ENCODE data around the gene ABCC1. TPM values are rescaled to one million over a fixed set of nuclear protein-coding genes. Genes with fewer than 3 reads are reported as not detected.

The ABCC1 gene
- total and polyA plus RNA-seq, 2 experiments from 2014 or later, result 7.0 to 9.3 TPM

- Histone ChIP-seq H3K9me3 (ENCODE audit: low read depth) (no peaks in the 10 kb centered on the region), H3K36me3 (replicated peaks; ENCODE audit: insufficient read depth, low read depth) (no peaks in the 10 kb centered on the region), H3K27me3 (no peaks in the 10 kb centered on the region), H3K4me3 (no peak overlapping the region), H4K20me1 (ENCODE audit: insufficient read depth, poor library complexity, severe bottlenecking) (no peaks in the 10 kb centered on the region), H3K9me2 (replicated peaks; ENCODE audit: insufficient read depth) (no peaks in the 10 kb centered on the region), H3K27ac (no peak overlapping the region), H2AFZ (no peak overlapping the region), H3K4me2 (no peak overlapping the region), H3K4me1 (ENCODE audit: insufficient read depth) (no peaks in the 10 kb centered on the region), H3K79me2 (no peaks in the 10 kb centered on the region)
- TF ChIP-seq EZH2phosphoT487 (IDR thresholded peaks at IDR 0.05; ENCODE audit: low read depth, severe bottlenecking, unreplicated experiment) (no peak), CTCF (IDR thresholded peaks at IDR 0.05; ENCODE audit: poor library complexity) (no peak), EZH2 (IDR thresholded peaks at IDR 0.05; ENCODE audit: borderline replicate concordance) (no peak)
- WGBS (ENCODE audit: low lambda C conversion rate, missing lambda C conversion rate), result 100% methylated on average over 7 of the region's 7 CpGs
- DNase-seq (ENCODE audit: low spot score), result no peak
These were observed 168.9 kb downstream of the ABCC1 start for GRCh38 chr16:16118337-16118736.

DNA sequence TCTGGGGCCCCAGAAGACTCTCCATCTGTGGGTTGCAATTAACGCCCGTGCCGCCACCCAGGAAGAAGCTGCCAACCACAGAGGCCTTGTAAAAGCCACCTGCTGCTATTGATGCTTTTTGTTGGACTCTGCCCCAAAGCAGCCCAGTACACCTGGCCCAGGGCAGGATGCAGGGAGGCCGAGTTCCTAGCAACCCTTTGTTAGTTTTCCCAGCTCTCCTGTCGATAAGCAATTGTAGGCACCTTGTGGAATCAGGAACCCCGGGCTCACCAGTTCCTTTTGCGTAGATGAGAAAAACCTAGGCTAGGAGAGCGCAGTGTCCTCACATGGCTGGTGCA lies 170.6 kb downstream of the ABCC1 start:
- H3K4me3 ChIP-seq, result no peak overlapping the region
- no peaks in the 10 kb centered on the region for H3K4me1 ChIP-seq (ENCODE audit: insufficient read depth)
- TF ChIP-seq EZH2phosphoT487 (IDR thresholded peaks at IDR 0.05; ENCODE audit: low read depth, severe bottlenecking, unreplicated experiment) (no peak), CTCF (IDR thresholded peaks at IDR 0.05; ENCODE audit: poor library complexity) (no peak), EZH2 (IDR thresholded peaks at IDR 0.05; ENCODE audit: borderline replicate concordance) (no peak)
- no peak overlapping the region for H3K4me2 ChIP-seq
- WGBS (ENCODE audit: low lambda C conversion rate, missing lambda C conversion rate), result 90% methylated on average over 8 of the region's 8 CpGs
- no peak overlapping the region for H3K27ac ChIP-seq
- H3K27me3 ChIP-seq, result no peaks in the 10 kb centered on the region
- H3K36me3 ChIP-seq (replicated peaks; ENCODE audit: insufficient read depth, low read depth), result no peaks in the 10 kb centered on the region
- no peak for DNase-seq (ENCODE audit: low spot score)
- no peaks in the 10 kb centered on the region for H3K9me3 ChIP-seq (ENCODE audit: low read depth)
- no peaks in the 10 kb centered on the region for H3K9me2 ChIP-seq (replicated peaks; ENCODE audit: insufficient read depth)
- H3K79me2 ChIP-seq, result no peaks in the 10 kb centered on the region
- H4K20me1 ChIP-seq (ENCODE audit: insufficient read depth, poor library complexity, severe bottlenecking), result no peaks in the 10 kb centered on the region
- no peak overlapping the region for H2AFZ ChIP-seq

DNA sequence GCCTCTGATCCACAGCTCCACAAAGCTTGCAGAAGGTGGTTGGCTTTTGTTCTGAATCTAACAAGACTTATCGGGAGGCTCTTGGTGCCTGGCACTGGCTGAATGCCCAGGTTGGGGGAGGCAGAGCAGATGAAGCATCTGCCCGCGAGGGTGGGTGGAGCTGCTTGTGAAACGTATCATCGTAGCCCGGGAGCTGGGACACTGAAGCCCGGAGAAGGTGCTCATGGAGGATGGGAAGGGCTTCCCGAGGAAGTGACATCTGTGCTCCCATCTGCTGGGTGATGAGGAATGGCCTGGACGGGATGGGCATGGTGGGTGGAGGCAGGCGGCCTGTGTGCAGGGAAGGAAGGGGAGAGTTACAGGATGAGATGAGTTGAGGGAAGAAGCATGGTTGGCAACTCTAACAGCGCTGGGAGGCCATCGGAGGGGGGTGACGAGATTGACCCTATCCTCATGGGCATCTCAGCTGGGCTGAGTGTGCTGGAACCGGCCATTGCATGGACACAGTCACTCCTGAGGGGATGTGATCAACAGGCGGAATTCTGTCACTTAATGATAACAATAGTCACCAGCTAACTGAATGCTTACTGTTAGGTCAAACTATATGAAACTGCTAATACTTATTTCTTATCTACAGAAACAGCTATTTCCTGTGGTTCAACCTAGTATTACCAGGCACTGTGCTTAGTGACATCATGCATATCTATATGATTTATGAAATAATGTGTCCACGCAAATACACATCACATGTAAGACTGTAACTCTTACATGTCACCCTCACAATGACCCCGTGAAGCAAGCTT lies 171.2 kb downstream of the ABCC1 start:
- H3K36me3 ChIP-seq (replicated peaks; ENCODE audit: insufficient read depth, low read depth), result no peaks in the 10 kb centered on the region
- TF ChIP-seq EZH2 (IDR thresholded peaks at IDR 0.05; ENCODE audit: borderline replicate concordance) (no peak), EZH2phosphoT487 (IDR thresholded peaks at IDR 0.05; ENCODE audit: low read depth, severe bottlenecking, unreplicated experiment) (no peak), CTCF (IDR thresholded peaks at IDR 0.05; ENCODE audit: poor library complexity) (no peak)
- H3K79me2 ChIP-seq, result no peaks in the 10 kb centered on the region
- H3K27me3 ChIP-seq, result no peaks in the 10 kb centered on the region
- H3K4me1 ChIP-seq (ENCODE audit: insufficient read depth), result no peaks in the 10 kb centered on the region
- H3K27ac ChIP-seq, result no peak overlapping the region
- no peak overlapping the region for H2AFZ ChIP-seq
- DNase-seq (ENCODE audit: low spot score), result no peak
- no peak overlapping the region for H3K4me3 ChIP-seq
- H3K9me3 ChIP-seq (ENCODE audit: low read depth), result no peaks in the 10 kb centered on the region
- no peaks in the 10 kb centered on the region for H4K20me1 ChIP-seq (ENCODE audit: insufficient read depth, poor library complexity, severe bottlenecking)
- 95% methylated on average over 17 of the region's 17 CpGs for WGBS (ENCODE audit: low lambda C conversion rate, missing lambda C conversion rate)
- H3K4me2 ChIP-seq, result no peak overlapping the region
- no peaks in the 10 kb centered on the region for H3K9me2 ChIP-seq (replicated peaks; ENCODE audit: insufficient read depth)
